PFSK-1 (cell line): ENCODE measurements around the gene ZNF660.

Experiments used
- FOXP2 ChIP-seq: optimal IDR thresholded peaks from 2 replicates; pipeline ENCODE3; 2011; ENCODE audit warnings: borderline replicate concordance, control low read depth, inconsistent platforms; ENCODE audit not compliant: insufficient read depth; ENCODE audit errors: extremely low read length, extremely low read depth
- POLR2AphosphoS5 ChIP-seq: IDR thresholded peaks from 2 replicates; pipeline ENCODE4 v1.6.1; 2012; ENCODE audit warnings: low read depth, mild to moderate bottlenecking, control low read depth, low read length, moderate library complexity
- REST ChIP-seq, 2 experiments: IDR thresholded peaks; 2 replicates each; pipeline versions ENCODE4 v1.6.1 to v1.8.0; 2011 to 2012; ENCODE audit warnings: low read depth in 2 of 2, low read length in 2 of 2, control low read depth in 1 of 2, inconsistent platforms in 1 of 2, mild to moderate bottlenecking in 1 of 2, moderate library complexity in 1 of 2; ENCODE audit not compliant: insufficient read depth in 1 of 2
- SIN3A ChIP-seq: IDR thresholded peaks from 2 replicates; pipeline ENCODE4 v1.6.1; 2012; ENCODE audit warnings: mild to moderate bottlenecking, low read length, moderate library complexity, borderline replicate concordance; ENCODE audit not compliant: insufficient read depth
- TAF1 ChIP-seq: IDR thresholded peaks from 2 replicates; pipeline ENCODE4 v1.6.1; 2012; ENCODE audit warnings: low read length, control low read depth, borderline replicate concordance; ENCODE audit not compliant: insufficient read depth

The ZNF660 gene

GRCh38 chr3:44628716-44629115 is 44.0 kb downstream of the ZNF660 start:
- TF ChIP-seq FOXP2 (no peak), POLR2AphosphoS5 (no peak), SIN3A (no peak), TAF1 (no peak), REST (IDR thresholded peaks at IDR 0.05; ENCODE audit: insufficient read depth in 1 of 2, low read depth in 2 of 2, low read length in 2 of 2) (no peak)

- TF ChIP-seq POLR2AphosphoS5 (no peak), TAF1 (no peak), SIN3A (no peak), REST (IDR thresholded peaks at IDR 0.05; ENCODE audit: insufficient read depth in 1 of 2, low read depth in 2 of 2, low read length in 2 of 2) (no peak), FOXP2 (no peak)
These were observed 47.4 kb downstream of the ZNF660 start for GRCh38 chr3:44632193-44632592.

GRCh38 chr3:44642337-44642736 is 57.6 kb downstream of the ZNF660 start:
- no peak for TF ChIP-seq POLR2AphosphoS5
- no peak for TF ChIP-seq FOXP2
- TF ChIP-seq TAF1, result no peak
- TF ChIP-seq REST (IDR thresholded peaks at IDR 0.05; ENCODE audit: insufficient read depth in 1 of 2, low read depth in 2 of 2, low read length in 2 of 2), result no peak

- no peak for TF ChIP-seq POLR2AphosphoS5
- no peak for TF ChIP-seq REST (IDR thresholded peaks at IDR 0.05; ENCODE audit: insufficient read depth in 1 of 2, low read depth in 2 of 2, low read length in 2 of 2)
- no peak for TF ChIP-seq SIN3A
- TF ChIP-seq FOXP2, result no peak
- TF ChIP-seq TAF1, result no peak
These were observed 58.3 kb downstream of the ZNF660 start for GRCh38 chr3:44643024-44643423.

- TF ChIP-seq POLR2AphosphoS5 (no peak), TAF1 (no peak), FOXP2 (no peak)
These were observed 63.0 kb downstream of the ZNF660 start for GRCh38 chr3:44647771-44648170.
